Colon (tissue), 2 donors: ENCODE results near the gene GNPTG.

Experiments used
- FAIRE-seq: peaks from 2 replicates; lab custom pipeline; 2012; peaks lifted over from hg19 to GRCh38; lab: Jason Lieb, UNC
- donor health status: control.
- donor health status: control.

The GNPTG gene

DNA sequence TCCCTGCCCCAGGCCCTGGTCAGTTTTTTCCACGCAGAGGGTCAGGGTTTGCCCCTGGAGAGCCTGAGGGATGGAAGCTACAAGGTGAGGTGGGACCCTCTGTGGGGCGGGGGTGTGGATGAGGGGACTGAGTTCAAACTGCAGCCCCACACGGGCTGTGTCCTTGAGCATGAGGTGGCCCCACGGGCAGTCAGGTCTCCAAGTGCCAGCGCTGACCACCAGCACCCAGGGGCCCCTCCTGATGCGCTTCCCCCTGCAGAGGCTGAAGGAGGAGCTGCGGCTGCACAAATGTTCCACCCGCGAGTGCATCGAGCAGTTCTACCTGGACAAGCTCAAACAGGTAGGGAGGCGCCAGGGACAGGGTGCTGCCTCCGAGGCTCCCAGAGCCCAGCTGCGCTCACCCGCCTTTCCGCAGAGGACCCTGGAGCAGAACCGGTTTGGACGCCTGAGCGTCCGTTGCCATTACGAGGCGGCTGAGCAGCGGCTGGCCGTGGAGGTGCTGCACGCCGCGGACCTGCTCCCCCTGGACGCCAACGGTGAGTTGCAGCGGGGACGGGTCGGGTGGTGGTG, 4.4 kb upstream of the GNPTG start:
- FAIRE-seq, result no peak

DNA sequence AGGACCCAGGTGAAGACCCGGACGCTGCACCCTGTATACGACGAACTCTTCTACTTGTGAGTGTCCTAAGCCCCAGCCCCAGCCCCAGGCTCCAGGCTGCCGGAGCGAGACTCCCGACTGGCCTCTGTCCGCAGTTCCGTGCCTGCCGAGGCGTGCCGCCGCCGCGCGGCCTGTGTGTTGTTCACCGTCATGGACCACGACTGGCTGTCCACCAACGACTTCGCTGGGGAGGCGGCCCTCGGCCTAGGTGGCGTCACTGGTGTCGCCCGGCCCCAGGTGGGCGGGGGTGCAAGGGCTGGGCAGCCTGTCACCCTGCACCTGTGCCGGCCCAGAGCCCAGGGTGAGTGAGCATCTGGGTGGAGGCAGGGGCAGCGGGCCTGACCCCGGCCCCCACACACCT, 3.8 kb upstream of the GNPTG start:
- no peak for FAIRE-seq

DNA sequence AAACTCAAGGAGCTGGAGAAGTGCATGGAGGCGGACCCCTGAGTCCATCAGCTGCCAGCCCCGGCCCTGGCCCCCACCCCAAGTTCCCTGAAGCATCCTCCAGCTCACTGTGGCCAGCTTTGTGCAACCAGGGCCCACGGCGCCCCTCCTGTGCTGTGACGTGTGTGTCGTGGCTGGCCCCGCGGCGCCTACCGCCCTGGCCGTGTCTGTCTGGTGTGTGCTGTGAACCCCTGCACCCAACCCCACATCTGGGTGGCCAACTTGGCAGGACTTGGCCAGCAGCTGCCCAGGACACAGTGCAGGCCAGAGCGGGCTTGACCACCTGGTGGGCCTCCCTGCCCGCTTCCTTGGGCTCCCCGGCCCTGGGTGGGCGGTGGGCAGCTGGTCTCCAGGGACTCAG, 3.3 kb upstream of the GNPTG start:
- no peak for FAIRE-seq

DNA sequence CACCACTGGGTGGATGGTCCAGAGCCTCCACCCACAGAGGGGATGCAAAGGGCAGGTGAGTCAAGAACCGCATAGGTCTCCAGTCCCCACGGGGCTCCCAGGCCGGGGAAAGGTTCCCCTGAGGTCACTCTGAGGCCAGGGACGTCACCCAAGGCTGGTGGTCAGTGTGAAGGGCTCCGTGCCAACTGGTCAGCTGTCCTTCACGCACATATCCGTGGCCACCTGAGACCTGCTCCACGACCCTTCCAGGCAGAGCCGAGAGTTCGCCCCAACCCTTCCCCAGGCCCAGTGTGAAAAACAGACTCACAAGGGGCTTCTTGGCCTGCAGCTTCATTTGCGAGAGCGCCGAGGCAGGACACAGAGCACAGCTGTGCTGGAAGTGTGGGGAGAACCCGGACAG, 2.8 kb upstream of the GNPTG start:
- FAIRE-seq, result no peak

DNA sequence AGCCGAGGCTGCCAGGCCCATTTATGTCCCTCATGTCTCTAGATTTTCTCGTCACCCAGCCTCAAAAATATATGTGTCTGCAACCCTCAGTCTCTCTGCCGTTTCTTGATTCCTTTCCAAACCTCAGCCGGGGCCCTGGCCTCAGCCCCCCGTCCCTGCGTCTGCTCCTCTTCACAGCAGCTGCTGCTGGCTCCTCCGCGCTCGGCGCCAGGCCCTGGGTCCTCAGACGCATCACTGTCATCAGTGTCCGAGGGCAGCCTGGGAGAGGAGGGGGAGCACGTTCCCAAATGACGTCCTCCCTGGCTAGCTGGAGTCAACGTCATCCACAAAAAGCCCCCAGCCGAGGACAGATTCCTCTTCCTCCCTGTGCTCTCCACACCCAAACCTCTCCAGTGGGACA, 2.4 kb upstream of the GNPTG start:
- FAIRE-seq, result no peak

DNA sequence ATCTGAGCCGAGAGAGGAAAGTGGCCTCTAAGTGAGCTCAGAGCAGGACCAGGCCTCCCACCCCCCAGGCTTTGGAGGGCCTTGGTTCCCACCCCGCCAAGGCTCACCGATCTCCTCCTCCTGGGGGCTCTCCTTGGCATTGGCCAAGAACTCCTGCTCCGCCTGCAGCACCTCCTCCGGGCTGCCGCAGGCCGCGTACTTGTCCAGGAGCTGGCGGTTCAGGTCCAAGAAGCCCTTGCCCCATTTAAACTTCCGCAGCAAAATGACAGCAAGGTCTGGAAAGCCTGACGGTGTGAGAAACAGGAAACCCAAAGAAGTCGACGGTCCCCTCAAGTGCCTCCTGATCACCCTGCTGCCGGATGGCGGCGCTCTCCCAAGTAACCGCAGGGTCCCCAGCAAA, 1.8 kb upstream of the GNPTG start:
- FAIRE-seq, result no peak

DNA sequence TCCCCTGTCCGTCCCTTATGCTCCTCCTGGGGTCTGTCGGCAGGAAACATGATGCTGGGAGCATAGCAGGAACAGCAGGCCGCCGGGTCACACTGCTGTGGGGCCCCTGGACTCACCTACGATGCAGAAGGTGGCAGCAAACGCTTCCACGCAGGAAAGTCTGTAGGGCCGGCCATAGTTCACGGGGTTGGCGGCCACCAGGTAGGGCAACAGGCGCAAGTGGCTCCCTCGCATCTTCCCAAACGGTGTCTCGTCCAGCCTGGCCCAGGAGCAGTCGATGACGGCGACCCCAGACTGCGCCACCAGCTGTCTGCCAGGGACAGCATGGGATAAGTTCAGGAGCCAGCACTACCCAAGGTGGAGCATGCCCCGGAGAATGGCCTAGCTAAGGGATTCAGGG, 1.0 kb upstream of the GNPTG start:
- FAIRE-seq, result no peak

DNA sequence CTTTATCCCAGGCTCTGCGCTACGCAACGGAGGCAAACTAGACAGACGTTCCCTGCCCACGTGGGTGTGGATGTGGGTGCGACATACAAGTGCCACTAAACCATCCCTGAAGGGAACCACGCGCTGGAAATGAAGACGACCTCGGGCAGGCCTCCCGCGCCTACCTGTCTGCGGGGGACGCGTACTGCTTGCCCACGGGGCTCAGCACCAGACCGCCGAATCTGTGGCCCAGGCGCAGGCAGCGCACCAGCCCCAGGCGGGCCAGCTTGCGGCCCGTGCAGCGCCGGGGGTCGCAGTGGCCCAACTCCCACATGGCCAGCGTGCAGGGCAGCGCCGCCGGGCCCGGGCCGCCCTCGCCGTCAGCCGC, 533 bp upstream of the GNPTG start:
- no peak for FAIRE-seq

DNA sequence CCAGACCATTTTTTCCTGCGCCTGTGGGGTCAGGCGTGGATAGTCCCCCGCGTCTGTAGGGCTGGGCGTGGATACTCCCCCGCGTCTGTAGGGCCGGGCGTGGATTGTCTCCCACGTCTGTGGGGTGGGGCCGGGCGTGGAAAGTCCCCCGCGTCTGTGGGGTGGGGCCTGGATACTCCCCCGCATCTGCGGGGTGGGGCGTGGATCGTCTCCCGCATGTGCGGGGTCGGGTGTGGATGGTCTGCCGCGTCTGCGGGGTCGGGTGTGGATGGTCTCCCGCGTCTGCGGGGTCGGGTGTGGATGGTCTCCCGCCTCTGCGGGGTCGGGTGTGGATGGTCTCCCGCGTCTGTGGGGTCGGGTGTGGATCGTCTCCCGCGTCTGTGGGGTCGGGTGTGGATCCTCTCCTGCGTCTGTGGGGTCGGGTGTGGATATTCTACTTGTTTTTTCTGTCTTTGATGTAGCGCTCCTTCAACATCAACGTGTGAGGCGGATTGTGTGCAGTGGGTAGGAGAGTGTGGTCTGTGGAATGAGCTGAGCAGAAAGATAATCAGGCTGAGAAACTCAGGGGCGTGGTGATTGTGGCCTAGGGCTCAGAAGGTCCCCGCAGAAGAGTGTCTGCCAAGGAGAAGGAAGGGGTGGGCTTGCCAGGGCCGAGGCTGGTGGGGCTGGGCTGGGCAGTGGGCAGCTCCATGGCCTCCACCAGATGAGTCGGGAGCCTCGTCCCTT, 3.2 kb downstream of the GNPTG start:
- FAIRE-seq, result no peak

DNA sequence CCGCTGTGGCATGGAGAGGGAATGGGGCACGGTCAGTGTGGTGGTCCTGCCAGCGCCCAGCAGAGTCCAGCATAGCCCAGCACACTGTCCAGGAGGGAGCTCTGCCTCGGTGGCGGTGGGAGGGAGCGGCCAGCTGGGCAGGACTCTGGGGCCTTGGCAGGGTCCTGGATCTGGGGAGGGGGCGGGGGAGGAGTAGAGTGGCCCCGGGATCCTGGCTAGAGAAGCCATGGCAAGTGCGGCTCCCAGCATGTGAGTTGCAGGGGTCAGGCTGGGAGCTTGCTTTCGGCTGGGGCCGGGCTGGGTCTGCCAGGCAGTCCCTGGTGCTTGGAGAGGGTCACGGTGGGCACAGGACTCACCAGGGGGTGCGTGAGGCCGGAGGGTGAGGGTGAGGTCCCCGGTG, 3.9 kb downstream of the GNPTG start:
- no peak for FAIRE-seq

DNA sequence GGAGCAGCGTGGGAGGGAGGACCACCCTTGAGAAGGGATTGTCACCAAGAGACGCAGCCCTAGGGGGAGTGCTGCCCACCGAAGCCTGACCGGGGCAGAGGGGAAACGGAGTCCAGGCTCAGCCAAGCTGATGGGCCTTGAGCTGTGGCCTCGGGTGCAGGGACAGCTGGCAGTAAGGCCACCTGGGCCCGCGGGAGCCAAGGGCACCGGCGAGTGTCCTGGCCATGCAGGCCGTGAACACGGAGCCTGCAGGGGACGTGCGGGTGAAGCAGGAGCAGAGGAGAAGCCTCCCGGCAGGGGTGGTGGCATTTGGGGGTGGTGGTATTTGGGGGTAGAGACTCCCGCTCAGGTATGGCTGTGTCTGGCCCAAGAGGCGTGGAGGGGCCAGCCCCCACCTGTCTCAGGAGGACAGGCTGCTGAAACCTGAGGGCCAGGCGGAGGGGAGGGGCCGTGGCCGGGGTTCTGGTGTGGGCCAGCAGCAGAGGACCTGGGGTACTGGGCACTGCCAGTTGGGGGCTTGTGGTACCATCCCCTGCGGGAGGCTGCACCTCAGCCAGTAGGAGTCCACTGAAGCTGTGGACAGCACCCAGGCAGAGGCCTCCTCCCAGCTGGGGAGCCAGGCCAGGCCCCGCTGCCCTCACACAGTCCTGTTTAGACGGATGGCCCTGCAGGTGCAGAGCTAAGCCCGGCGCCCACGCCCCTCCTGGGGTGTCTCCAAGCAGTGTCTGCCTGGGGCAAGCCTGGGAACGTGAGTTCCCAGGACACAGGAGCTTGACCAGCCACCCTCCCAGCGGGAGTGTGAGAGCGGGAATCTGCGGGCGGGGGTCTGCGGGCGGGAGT, 4.5 kb downstream of the GNPTG start:
- FAIRE-seq, result no peak

DNA sequence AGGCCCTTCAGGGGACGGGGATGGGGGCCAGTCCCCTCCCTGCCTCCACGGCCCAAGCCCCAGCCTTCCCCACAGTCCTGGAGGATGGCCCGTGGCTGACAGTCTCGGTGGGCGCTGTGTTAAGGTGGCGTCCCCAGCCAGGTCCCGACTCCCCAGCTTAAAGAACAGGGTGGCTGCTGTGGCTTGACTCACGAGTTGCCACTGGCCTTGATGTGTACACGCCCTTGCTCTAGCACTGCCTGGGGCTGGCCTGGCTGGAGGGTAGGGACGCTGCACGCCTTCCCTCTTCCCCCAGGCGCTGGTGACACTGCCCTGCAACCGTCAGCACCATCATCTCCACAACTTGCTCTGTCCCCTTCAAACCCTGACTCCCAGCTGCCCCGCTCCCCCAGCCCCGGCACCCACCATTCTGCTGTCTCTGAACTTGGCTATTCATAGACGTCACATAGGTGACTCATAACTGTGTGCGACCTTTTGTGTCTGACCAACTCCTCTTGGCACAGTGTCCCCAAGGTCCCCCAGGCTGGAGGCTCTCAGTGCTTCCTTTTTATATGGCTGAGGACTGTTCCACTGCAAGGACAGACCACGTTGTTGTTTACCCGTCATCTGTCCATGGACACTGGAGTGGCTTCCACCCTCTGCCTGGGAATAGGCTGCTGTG, 6.3 kb downstream of the GNPTG start:
- FAIRE-seq, result no peak

DNA sequence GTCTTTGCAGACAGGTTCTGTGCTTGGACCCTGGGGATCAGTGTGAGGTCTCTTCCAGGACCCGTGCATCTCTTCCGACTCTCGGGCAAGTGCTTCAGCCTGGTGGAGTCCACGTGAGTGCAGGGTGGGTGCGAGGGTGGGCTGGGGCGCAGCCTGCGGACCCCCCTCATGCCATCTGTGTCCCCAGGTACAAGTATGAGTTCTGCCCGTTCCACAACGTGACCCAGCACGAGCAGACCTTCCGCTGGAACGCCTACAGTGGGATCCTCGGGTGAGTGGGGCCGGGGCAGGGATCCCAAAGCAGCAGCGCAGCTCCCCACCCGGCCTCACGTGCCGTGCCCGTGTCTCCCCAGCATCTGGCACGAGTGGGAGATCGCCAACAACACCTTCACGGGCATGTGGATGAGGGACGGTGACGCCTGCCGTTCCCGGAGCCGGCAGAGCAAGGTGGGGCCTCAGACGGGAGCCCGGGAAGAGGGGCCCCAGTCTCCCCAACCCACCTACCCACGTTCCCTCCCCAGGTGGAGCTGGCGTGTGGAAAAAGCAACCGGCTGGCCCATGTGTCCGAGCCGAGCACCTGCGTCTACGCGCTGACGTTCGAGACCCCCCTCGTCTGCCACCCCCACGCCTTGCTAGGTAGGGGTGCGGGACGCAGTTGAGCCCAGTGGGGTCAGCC, 10.1 kb downstream of the GNPTG start:
- no peak for FAIRE-seq

DNA sequence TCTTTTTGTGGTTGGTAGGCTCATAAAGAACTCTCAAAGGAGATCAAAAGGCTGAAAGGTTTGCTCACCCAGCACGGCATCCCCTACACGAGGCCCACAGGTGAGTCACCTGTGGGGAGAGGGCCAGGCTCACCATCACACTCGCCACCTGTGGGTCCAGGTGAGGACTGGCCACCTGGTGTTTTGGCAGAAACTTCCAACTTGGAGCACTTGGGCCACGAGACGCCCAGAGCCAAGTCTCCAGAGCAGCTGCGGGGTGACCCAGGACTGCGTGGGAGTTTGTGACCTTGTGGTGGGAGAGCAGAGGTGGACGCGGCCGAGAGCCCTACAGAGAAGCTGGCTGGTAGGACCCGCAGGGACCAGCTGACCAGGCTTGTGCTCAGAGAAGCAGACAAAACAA, 11.1 kb downstream of the GNPTG start:
- no peak for FAIRE-seq

DNA sequence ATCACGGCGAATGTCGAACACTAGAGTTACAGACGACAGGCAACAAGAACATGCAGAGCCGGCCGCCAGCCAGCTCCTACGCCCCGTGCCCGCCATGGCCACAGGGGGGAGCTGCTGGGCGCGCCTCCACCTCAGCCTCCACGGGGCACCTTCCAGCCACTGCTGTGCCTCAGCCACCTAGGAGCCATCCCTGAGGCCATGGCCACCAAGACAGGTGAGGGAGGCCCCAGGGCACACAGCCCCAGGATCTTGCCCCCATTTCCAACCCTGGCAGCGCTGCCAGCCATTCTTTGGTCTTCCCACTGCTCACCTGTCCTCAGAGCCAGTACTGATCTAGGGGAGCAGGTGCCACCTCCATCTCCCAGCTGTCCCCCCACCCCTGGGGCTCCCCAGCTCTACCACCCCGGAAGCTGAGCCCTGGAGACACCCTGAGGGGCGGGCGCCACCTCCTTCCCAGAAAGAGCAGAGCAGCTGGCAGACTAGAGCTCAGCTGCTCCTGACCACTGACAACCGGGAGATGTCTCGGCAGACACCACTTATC, 11.8 kb downstream of the GNPTG start:
- no peak for FAIRE-seq

DNA sequence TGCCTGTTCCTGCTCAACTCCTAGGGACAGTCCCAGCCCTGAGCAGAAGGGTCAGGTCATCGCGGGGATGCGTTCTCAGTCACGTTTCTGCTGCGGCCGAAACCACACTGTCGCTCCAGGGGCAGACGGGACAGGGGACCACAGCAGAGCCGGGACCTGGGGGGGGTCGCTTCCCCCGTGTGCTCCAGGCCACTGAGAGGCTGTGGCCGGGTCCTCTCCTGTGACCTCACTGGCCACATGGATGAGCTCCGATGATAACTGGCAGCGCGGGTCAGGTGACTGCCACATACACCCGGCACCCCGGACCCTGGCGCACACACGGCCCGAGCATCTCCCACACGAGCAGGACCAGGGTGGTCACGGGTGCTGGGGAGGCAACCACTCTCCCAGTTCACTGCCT, 12.8 kb downstream of the GNPTG start:
- no peak for FAIRE-seq

DNA sequence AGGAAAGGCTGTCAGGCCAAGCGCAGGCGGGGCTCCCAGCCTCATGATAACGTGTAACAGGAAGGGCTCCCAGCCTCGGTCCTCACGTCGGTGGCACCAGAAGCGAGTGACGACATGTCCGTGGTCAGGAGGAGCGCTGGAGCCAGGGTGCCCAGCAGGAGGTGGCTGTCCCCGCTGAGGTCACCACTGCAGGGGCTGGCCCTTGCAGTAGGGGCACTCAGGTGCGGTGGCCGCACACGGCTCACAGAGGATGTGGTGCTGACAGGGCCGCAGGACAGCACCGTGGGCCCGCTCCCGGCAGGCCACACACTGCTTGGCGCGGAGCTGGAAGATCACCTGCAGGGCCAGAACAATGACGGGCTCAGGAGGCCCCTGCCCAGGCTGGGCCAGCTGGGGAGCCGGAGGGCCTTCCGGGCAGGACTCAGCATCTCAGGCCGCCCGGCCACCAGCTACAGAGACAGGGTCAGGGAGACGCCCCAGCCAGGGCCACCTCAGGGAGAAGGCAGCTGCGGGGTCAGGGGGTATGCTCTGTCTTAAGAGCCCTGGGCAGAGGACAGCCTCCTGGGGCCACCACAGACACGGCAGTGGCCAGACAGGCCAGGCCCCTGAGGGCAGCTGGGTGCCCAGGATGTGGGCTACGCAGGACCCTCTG, 14.5 kb downstream of the GNPTG start:
- FAIRE-seq, result no peak

DNA sequence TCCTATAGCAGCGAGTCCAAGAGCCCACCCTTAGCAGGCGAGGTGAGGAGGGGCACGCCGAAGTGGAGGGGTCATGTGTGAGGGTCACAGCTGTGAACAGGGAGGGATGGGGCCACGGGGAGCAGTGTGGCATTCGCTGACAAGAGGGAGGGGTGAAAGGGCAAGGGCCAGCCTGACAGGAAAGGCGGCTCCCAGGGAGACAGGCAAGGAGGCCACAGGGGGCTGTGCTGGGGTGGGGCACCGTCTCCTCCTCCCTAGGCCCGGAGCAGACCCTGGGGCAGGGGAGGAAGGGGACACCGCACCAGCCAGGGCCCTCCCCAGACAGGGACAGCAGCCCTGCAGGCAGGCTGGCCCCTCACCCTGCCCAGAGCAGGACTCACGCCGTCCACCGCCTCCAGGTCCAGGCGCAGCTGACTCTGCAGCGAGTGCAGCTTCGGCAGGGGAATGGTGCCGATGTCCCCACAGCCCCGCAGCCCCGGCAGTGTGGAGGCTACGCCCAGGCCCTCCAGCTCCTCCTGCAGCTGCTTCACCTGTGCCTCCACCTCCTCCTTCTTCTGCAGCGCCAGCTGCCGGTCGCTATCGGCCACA, 15.1 kb downstream of the GNPTG start:
- no peak for FAIRE-seq

DNA sequence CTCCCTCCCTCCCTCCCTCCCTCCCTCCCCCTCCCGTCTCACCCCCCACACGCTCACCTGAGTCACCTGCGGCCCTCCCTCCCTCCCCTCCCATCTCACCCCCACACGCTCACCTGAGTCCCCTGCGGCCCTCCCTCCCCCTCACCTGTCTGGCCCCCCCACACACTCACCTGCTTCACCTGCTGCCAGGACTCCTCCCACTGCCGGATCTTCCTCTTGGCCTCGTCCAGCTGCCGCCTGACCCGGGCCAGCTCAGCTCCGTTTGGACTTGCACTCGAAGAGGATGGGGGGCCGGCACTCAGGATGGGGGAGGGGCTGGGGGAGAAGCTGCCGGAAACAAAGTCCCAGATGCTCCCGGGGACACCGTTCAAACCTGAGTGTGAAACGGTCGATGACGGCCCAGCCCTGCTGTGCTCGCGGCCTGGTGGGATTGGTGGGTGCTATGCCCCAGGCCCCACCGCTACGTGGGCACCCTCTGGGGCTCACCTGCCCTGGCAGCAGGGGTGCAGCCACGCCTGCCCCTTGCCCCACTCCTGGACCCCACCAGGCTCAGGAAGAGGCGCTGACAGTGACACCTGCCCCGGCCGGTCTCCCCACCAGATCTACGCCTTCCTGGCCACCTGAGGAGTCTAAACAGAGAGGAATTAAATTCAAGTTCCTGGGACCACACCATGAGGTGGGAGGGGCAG, 15.9 kb downstream of the GNPTG start:
- no peak for FAIRE-seq
